SK-N-SH treated with all-trans-retinoic acid at 6 μM for 48 hours (cell line): ENCODE measurements around the gene TGM3.

ENCODE experiments used
- ATAC-seq: fragments of 200-7000 bp; cut with Tn5 transposase; 3 replicates; pipeline ENCODE4 v1.9.1; 2020; ENCODE audit warnings: mild to moderate bottlenecking, moderate library complexity
- ARNTL ChIP-seq: fragments of 450-650 bp; formaldehyde crosslinking; IDR thresholded peaks from 2 replicates; pipeline ENCODE4 v1.5.0; 2020; ENCODE audit warnings: low read depth, mild to moderate bottlenecking, moderate library complexity, borderline replicate concordance
- BACH2 ChIP-seq: fragments of 250-450 bp; sonication (Bioruptor Pico); IDR thresholded peaks from 2 replicates; pipeline ENCODE4 v1.9.0; 2021; ENCODE audit warnings: mild to moderate bottlenecking, borderline replicate concordance
- CREB5 ChIP-seq: fragments of 250-450 bp; sonication (Bioruptor Pico); IDR thresholded peaks from 2 replicates; pipeline ENCODE4 v1.5.1; 2020; ENCODE audit warnings: low read depth, mild to moderate bottlenecking, moderate library complexity
- CSDC2 ChIP-seq: fragments of 250-450 bp; sonication (Bioruptor Pico); IDR thresholded peaks from 2 replicates; pipeline ENCODE4 v1.5.0; 2020; ENCODE audit warnings: mild to moderate bottlenecking, moderate library complexity
- ESRRG ChIP-seq: fragments of 250-450 bp; sonication (Bioruptor Pico); IDR thresholded peaks from 2 replicates; pipeline ENCODE4 v1.6.1; 2021; ENCODE audit warnings: mild to moderate bottlenecking
- GLIS3 ChIP-seq: fragments of 250-450 bp; sonication (Bioruptor Pico); IDR thresholded peaks from 2 replicates; pipeline ENCODE4 v1.5.0; 2020; ENCODE audit warnings: mild to moderate bottlenecking, moderate library complexity
- ISL1 ChIP-seq: fragments of 250-450 bp; sonication (Bioruptor Pico); IDR thresholded peaks from 2 replicates; pipeline ENCODE4 v2.1.2; 2022; ENCODE audit warnings: mild to moderate bottlenecking, moderate library complexity
- OSR1 ChIP-seq: fragments of 250-450 bp; sonication (Bioruptor Pico); IDR thresholded peaks from 2 replicates; pipeline ENCODE4 v1.8.0; 2022; ENCODE audit warnings: moderate library complexity, mild to moderate bottlenecking, inconsistent platforms
- POU6F1 ChIP-seq: fragments of 250-450 bp; sonication (Bioruptor Pico); IDR thresholded peaks from 2 replicates; pipeline ENCODE4 v1.8.0; 2021; ENCODE audit warnings: low read depth, mild to moderate bottlenecking, moderate library complexity, borderline replicate concordance
- PPARA ChIP-seq: fragments of 250-450 bp; sonication (Bioruptor Pico); IDR thresholded peaks from 2 replicates; pipeline ENCODE4 v1.5.0; 2020; ENCODE audit warnings: mild to moderate bottlenecking, borderline replicate concordance
- RARB ChIP-seq: fragments of 250-450 bp; sonication (Bioruptor Pico); IDR thresholded peaks from 2 replicates; pipeline ENCODE4 v1.8.0; 2021; ENCODE audit warnings: mild to moderate bottlenecking, moderate library complexity
- SNAI2 ChIP-seq: fragments of 250-450 bp; sonication (Bioruptor Pico); IDR thresholded peaks from 2 replicates; pipeline ENCODE4 v1.5.0; 2020; ENCODE audit warnings: mild to moderate bottlenecking, moderate library complexity
- TCF4 ChIP-seq: fragments of 250-450 bp; sonication (Bioruptor Pico); IDR thresholded peaks from 2 replicates; pipeline ENCODE4 v1.8.0; 2021; ENCODE audit warnings: mild to moderate bottlenecking, moderate library complexity, borderline replicate concordance
- TOX ChIP-seq: fragments of 250-450 bp; sonication (Bioruptor Pico); IDR thresholded peaks from 2 replicates; pipeline ENCODE4 v1.8.0; 2021; ENCODE audit warnings: mild to moderate bottlenecking, moderate library complexity, borderline replicate concordance
- ZC3H10 ChIP-seq: fragments of 250-450 bp; sonication (Bioruptor Pico); IDR thresholded peaks from 2 replicates; pipeline ENCODE4 v1.5.1; 2021; ENCODE audit warnings: mild to moderate bottlenecking, moderate library complexity
- ZFP3 ChIP-seq: fragments of 250-450 bp; sonication (Bioruptor Pico); IDR thresholded peaks from 2 replicates; pipeline ENCODE4 v1.5.0; 2020; ENCODE audit warnings: mild to moderate bottlenecking, moderate library complexity
- ZFP30 ChIP-seq: fragments of 450-650 bp; formaldehyde crosslinking; IDR thresholded peaks from 2 replicates; pipeline ENCODE4 v1.5.0; 2022; ENCODE audit warnings: mild to moderate bottlenecking, moderate library complexity
- ZNF565 ChIP-seq: fragments of 450-650 bp; formaldehyde crosslinking; conservative IDR thresholded peaks from 2 replicates; pipeline ENCODE4 v1.5.0; 2020; ENCODE audit warnings: low read depth, mild to moderate bottlenecking, moderate library complexity
- ZNF70 ChIP-seq: fragments of 450-650 bp; formaldehyde crosslinking; IDR thresholded peaks from 2 replicates; pipeline ENCODE4 v1.5.0; 2020; ENCODE audit warnings: mild to moderate bottlenecking, moderate library complexity
- ZNF8 ChIP-seq: fragments of 450-650 bp; formaldehyde crosslinking; IDR thresholded peaks from 2 replicates; pipeline ENCODE4 v1.5.0; 2020; ENCODE audit warnings: mild to moderate bottlenecking, moderate library complexity
- TF ChIP-seq, protein P1 (sequence below): fragments of 250-450 bp; sonication (Bioruptor Pico); IDR thresholded peaks from 2 replicates; pipeline ENCODE4 v1.5.0; 2020; ENCODE audit warnings: mild to moderate bottlenecking, moderate library complexity
- TF ChIP-seq, protein P2 (sequence below): fragments of 250-450 bp; sonication (Bioruptor Pico); IDR thresholded peaks from 2 replicates; pipeline ENCODE4 v1.5.1; 2021; ENCODE audit warnings: mild to moderate bottlenecking, moderate library complexity
- TF ChIP-seq, protein P3 (sequence below): fragments of 250-450 bp; sonication (Bioruptor Pico); IDR thresholded peaks from 2 replicates; pipeline ENCODE4 v1.8.0; 2020; ENCODE audit warnings: mild to moderate bottlenecking, moderate library complexity, borderline replicate concordance

Gene TGM3

DNA sequence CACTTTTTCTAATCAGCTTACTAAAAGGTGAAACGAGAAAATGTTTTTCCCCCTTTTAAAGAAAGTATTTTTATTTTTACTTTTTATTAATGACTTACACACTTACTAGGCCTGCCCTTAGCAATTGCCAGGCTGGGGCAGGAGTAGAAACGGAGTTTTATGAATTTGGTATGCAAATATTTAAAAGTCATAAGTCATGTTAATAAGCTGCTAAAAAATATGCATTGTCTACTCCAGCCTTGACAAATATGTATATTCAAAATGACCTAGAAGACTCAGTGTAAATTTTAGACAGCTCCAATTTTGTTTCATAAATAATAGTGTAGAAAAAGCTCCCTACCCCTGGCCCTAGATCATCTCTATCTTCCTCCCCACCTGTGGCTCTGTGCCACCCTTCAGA is 67.4 kb downstream of the TGM3 start:
- ATAC-seq: no peak
- no peak for TF ChIP-seq GLIS3 (CRISPR knock-in tag)
- no peak for TF ChIP-seq ZFP3 (CRISPR knock-in tag)
- TF ChIP-seq RARB (CRISPR knock-in tag): no peak
- no peak for TF ChIP-seq ISL1 (CRISPR knock-in tag)
- TF ChIP-seq, protein P1, sequence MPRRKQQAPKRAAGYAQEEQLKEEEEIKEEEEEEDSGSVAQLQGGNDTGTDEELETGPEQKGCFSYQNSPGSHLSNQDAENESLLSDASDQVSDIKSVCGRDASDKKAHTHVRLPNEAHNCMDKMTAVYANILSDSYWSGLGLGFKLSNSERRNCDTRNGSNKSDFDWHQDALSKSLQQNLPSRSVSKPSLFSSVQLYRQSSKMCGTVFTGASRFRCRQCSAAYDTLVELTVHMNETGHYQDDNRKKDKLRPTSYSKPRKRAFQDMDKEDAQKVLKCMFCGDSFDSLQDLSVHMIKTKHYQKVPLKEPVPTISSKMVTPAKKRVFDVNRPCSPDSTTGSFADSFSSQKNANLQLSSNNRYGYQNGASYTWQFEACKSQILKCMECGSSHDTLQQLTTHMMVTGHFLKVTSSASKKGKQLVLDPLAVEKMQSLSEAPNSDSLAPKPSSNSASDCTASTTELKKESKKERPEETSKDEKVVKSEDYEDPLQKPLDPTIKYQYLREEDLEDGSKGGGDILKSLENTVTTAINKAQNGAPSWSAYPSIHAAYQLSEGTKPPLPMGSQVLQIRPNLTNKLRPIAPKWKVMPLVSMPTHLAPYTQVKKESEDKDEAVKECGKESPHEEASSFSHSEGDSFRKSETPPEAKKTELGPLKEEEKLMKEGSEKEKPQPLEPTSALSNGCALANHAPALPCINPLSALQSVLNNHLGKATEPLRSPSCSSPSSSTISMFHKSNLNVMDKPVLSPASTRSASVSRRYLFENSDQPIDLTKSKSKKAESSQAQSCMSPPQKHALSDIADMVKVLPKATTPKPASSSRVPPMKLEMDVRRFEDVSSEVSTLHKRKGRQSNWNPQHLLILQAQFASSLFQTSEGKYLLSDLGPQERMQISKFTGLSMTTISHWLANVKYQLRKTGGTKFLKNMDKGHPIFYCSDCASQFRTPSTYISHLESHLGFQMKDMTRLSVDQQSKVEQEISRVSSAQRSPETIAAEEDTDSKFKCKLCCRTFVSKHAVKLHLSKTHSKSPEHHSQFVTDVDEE (CRISPR knock-in tag): no peak
- TF ChIP-seq ARNTL: no peak
- TF ChIP-seq BACH2 (CRISPR knock-in tag): no peak
- no peak for TF ChIP-seq ZC3H10 (CRISPR knock-in tag)
- no peak for TF ChIP-seq PPARA (CRISPR knock-in tag)
- no peak for TF ChIP-seq ZFP30 (CRISPR knock-in tag)
- no peak for TF ChIP-seq ZNF565 (CRISPR knock-in tag)
- no peak for TF ChIP-seq ESRRG (CRISPR knock-in tag)
- no peak for TF ChIP-seq POU6F1 (CRISPR knock-in tag)
- no peak for TF ChIP-seq ZNF70 (CRISPR knock-in tag)
- TF ChIP-seq TOX (CRISPR knock-in tag): no peak
- TF ChIP-seq OSR1 (CRISPR knock-in tag): no peak
- no peak for TF ChIP-seq ZNF8 (CRISPR knock-in tag)
- TF ChIP-seq, all 23 proteins: peak for 0

GRCh38 chr20:2363587-2363986 is 67.8 kb downstream of the TGM3 start:
- ATAC-seq: no peak
- TF ChIP-seq TOX (CRISPR knock-in tag) (no peak), ZNF565 (CRISPR knock-in tag) (no peak), CREB5 (CRISPR knock-in tag) (no peak)

- no peak for ATAC-seq
- TF ChIP-seq ZNF8 (CRISPR knock-in tag) (no peak), SNAI2 (CRISPR knock-in tag) (no peak), ESRRG (CRISPR knock-in tag) (no peak), TOX (CRISPR knock-in tag) (no peak), TCF4 (CRISPR knock-in tag) (no peak), OSR1 (CRISPR knock-in tag) (no peak), ARNTL (no peak), POU6F1 (CRISPR knock-in tag) (no peak), ISL1 (CRISPR knock-in tag) (no peak), GLIS3 (CRISPR knock-in tag) (no peak), PPARA (CRISPR knock-in tag) (no peak), ZNF565 (CRISPR knock-in tag) (no peak), ZFP30 (CRISPR knock-in tag) (no peak), CSDC2 (CRISPR knock-in tag) (no peak)
- TF ChIP-seq, protein P2, sequence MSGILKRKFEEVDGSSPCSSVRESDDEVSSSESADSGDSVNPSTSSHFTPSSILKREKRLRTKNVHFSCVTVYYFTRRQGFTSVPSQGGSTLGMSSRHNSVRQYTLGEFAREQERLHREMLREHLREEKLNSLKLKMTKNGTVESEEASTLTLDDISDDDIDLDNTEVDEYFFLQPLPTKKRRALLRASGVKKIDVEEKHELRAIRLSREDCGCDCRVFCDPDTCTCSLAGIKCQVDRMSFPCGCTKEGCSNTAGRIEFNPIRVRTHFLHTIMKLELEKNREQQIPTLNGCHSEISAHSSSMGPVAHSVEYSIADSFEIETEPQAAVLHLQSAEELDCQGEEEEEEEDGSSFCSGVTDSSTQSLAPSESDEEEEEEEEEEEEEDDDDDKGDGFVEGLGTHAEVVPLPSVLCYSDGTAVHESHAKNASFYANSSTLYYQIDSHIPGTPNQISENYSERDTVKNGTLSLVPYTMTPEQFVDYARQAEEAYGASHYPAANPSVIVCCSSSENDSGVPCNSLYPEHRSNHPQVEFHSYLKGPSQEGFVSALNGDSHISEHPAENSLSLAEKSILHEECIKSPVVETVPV: no peak
- TF ChIP-seq, protein P3, sequence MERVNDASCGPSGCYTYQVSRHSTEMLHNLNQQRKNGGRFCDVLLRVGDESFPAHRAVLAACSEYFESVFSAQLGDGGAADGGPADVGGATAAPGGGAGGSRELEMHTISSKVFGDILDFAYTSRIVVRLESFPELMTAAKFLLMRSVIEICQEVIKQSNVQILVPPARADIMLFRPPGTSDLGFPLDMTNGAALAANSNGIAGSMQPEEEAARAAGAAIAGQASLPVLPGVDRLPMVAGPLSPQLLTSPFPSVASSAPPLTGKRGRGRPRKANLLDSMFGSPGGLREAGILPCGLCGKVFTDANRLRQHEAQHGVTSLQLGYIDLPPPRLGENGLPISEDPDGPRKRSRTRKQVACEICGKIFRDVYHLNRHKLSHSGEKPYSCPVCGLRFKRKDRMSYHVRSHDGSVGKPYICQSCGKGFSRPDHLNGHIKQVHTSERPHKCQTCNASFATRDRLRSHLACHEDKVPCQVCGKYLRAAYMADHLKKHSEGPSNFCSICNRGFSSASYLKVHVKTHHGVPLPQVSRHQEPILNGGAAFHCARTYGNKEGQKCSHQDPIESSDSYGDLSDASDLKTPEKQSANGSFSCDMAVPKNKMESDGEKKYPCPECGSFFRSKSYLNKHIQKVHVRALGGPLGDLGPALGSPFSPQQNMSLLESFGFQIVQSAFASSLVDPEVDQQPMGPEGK (CRISPR knock-in tag): no peak
- TF ChIP-seq, protein P1 (CRISPR knock-in tag): no peak
These were observed 68.2 kb downstream of the TGM3 start for GRCh38 chr20:2364044-2364443.
